MG63 (cell line): ENCODE data around the gene EXOC6. TPM values are rescaled to one million over a fixed set of nuclear protein-coding genes. Genes with fewer than 3 reads are reported as not detected.

Experiments used
- DNase-seq: peaks from one replicate; pipeline ENCODE4 v3.0.0-alpha.2; 2020
- H3K27me3 ChIP-seq: fragments of 250-450 bp; sonication (Bioruptor Pico); 2 replicates; pipeline ENCODE4 v1.5.1; 2020; ENCODE audit warnings: mild to moderate bottlenecking, moderate library complexity
- H3K36me3 ChIP-seq: fragments of 250-450 bp; sonication (Bioruptor Pico); 2 replicates; pipeline ENCODE4 v1.5.1; 2020; ENCODE audit warnings: mild to moderate bottlenecking, moderate library complexity
- H3K4me3 ChIP-seq: fragments of 250-450 bp; sonication (Bioruptor Pico); 2 replicates; pipeline ENCODE4 v1.5.1; 2020; ENCODE audit warnings: mild to moderate bottlenecking, moderate library complexity
- H3K9me3 ChIP-seq: fragments of 250-450 bp; sonication (Bioruptor Pico); 2 replicates; pipeline ENCODE4 v1.5.1; 2020; ENCODE audit warnings: mild to moderate bottlenecking, moderate library complexity
- total RNA-seq: library from RNA; depleted of rRNA; stranded (reverse); fragments of >200 nt; shearing (Covaris generic); gene quantifications from 2 replicates; pipeline ENCODE4 v1.2.3, GENCODE V29; 2014; ENCODE audit warnings: low replicate concordance

The EXOC6 gene
- total RNA-seq, 1 experiment from 2014 or later: 10.8 TPM

DNA sequence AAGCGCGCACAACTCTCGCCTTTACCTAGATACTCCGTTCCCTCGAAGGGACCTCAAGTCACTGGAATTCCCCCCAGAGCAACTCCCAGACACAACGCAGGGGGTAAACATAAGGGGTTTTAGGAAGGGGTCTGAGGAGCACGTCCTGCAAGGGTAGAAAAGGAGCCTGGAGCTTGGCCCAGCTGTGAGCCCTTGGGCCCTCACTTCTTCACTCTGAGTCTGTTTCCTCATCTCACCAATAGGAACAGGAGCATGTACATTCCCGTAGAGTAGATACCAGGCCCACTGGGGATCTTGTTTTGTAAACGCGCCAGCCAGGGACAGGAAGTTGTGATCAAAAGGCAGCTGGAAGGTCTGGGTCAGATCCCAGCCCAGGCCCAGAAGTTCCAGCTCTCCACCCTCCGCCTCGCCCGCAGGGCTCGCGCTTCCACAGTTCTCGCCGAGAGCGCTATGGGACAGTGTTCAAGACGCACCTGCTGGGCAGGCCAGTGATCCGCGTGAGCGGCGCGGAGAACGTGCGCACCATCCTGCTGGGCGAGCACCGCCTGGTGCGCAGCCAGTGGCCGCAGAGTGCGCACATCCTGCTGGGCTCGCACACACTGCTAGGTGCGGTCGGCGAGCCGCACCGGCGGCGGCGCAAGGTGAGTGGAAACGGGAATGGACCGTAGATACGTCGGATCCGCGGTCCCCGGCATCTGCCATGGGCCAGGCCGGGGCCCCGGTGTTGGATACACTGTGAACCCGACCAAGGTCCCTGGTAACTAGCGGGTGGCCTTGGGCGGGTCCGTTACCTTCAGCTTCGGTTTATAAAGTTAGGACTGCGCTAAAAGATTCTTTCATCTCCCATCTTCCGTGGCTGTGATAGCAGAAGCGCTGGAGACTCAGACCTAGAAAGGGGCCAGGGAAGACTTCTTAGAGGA, 213.5 kb downstream of the EXOC6 start:
- Histone ChIP-seq H3K27me3 (peaks cover 1% of the 10 kb centered on the region; the same call in 1 of the 2 replicates), H3K9me3 (no peaks in the 10 kb centered on the region), H3K4me3 (peak overlapping the region; percentile 39), H3K36me3 (no peaks in the 10 kb centered on the region)
- DNase-seq: no peak

DNA sequence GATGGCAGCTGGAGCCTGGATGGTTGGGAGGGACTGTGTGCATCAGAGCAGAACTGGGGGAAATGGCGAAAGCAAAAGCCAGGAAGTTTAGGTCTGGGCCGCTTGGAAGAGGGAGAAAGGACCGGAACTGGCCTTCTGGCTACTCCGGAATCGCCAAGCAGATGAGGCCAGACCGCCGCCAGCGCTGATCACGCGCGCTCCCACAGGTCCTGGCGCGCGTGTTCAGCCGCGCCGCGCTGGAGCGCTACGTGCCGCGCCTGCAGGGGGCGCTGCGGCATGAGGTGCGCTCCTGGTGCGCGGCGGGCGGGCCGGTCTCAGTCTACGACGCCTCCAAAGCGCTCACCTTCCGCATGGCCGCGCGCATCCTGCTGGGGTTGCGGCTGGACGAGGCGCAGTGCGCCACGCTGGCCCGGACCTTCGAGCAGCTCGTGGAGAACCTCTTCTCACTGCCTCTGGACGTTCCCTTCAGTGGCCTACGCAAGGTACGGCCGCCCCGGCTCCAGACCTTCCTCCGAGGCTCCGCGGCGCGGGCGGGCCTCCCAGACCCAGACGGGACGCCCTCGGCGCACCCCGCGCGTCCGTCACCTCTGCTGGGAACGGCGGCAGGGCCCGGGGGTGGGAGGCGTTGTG, 214.3 kb downstream of the EXOC6 start:
- peak; percentile 64 for DNase-seq
- H3K4me3 ChIP-seq: peak overlapping the region; percentile 39
- H3K9me3 ChIP-seq: no peaks in the 10 kb centered on the region
- peaks cover 9% of the 10 kb centered on the region for H3K27me3 ChIP-seq
- H3K36me3 ChIP-seq: no peaks in the 10 kb centered on the region

DNA sequence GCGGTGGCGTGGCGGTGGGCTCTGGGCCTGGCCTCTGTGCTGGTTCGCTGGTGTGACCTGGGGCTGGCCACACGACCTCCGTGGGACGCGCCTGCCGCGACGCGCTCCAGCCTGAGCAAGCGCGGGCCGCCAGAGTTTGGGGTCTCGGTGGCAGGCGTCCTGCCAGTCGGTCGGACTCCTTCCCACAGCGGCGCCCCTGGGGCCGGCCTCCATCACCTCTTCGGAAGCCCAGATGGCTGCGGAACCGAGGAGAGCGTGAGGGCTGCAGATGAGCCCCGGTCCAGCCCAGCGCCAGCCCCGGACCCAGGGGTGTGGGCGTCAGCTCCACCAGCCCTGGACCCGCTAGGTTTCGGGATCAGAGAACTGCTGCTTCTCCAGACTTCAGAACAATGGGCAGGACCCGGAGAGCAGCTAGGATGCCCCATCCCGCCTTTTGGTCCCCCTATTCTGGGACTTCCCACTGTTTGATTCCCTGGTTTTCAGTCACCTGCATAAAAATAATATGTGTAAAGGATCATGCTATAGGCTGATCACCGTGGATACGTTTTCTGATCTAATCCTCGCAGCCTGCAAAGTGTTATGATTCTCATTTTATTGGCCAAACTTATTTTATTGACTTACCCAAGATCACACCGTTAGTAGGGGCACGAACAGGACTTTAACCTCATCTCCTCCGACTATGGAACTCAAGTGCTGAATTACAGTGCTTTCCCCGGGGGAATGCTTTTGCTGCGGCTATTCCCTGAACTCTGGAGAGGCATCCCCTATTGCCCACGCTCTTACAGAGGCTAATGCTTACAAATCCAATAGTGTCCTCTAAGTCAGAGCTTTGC, 215.0 kb downstream of the EXOC6 start:
- peak overlapping the region; percentile 39 for H3K4me3 ChIP-seq
- H3K36me3 ChIP-seq: no peaks in the 10 kb centered on the region
- no peak for DNase-seq
- H3K27me3 ChIP-seq: peaks cover 16% of the 10 kb centered on the region
- H3K9me3 ChIP-seq: no peaks in the 10 kb centered on the region

DNA sequence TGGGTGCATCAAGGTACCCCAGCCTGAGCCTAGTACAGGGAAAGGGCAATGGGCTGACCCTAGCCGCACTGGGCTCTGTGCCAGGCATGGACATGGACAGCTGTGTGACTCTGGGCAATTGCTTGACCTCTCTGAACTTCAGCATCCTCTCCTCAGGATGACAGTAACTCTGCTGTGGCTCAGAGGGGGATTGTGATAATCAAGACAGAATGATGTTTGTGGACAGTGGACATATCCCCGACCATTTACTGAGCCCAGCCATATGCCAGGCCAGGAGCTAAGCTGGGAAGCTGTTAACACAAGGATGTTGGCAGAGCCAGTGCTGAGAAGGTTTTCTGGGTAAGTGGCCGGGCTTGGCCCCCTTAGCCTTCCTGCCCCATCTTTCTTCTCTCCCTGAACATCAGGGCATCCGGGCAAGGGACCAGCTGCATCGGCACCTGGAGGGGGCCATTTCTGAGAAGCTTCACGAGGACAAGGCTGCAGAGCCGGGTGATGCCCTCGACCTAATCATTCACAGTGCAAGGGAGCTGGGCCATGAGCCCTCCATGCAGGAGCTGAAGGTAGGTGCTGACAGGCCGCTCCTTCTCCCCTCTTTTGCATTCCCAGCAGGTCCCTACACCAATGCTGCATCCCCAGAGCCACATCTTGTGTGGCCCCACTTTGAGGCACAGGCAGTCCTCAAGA, 215.8 kb downstream of the EXOC6 start:
- no peaks in the 10 kb centered on the region for H3K36me3 ChIP-seq
- H3K4me3 ChIP-seq: no peak overlapping the region
- no peaks in the 10 kb centered on the region for H3K9me3 ChIP-seq
- no peak for DNase-seq
- H3K27me3 ChIP-seq: peaks cover 21% of the 10 kb centered on the region

DNA sequence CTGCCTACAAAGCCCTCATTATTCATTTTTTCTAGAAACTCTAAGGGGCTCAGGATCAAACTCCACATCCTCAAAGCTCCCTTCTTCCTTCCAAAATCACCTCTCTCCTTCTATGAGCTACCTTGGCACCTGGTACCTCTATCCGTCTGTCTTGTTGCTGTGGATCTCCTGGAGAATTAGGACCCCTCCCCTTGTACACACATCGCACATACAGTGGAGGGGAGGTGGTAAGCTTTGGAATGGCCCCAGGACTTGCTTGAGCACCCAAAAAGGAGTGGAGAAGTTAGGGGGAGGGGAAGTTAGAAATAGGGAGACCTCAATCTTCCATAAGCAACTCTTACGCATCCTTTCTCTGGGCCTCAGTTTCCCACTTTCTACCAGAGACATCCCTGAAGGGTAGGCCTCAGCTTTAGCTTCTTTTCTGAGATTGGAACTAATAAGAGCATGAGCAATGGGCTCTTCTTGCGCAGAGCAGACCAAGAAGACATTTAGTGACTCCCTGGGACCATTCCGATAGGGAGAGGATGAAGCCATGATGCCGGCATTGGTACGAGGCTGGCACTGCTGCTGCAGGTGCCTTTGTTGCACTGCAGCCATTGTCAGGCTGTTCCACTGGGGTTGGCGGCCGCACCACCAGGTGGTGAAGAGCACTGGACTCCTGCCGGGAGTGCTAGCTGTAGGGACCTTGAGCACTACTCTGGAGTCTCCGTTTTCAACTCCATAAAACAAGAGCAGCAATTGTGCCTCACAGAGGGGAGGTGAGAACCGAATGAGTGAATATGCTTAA, 216.7 kb downstream of the EXOC6 start:
- Histone ChIP-seq H3K27me3 (peaks cover 21% of the 10 kb centered on the region), H3K4me3 (no peak overlapping the region), H3K9me3 (no peaks in the 10 kb centered on the region), H3K36me3 (no peaks in the 10 kb centered on the region)
- DNase-seq: no peak

DNA sequence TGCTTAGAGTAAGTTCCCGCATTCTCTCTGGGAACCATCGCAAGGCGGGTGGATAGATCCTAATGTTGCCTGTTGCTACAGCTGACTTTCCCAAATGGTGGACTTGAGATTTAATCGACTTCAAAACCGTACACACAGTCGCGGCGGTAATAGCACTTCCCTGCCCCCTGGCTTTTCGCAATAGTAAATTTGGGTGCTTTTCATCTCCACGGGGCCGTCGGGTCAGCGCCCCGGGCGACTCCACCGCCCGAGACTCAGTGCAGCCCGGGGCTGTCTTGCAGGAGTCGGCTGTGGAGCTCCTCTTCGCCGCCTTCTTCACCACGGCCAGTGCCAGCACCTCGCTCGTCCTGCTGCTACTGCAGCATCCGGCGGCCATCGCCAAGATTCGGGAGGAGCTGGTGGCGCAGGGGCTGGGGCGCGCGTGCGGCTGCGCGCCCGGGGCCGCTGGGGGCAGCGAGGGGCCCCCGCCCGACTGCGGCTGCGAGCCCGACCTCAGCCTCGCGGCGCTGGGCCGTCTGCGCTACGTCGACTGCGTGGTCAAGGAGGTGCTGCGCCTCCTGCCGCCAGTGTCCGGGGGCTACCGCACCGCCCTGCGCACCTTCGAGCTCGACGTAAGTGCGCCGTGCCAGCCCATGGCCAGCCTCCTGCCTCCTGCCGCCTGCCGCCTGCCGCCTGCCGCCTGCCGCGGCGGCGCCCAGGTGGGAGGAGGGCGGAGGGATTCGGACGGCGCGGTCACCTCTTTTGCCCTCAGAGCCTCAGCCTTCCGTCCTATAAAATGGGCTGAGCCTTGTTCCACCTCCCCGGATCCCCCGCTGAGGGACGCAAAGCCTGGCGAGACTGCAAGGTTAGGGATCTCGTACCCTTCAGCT, 217.6 kb downstream of the EXOC6 start:
- Histone ChIP-seq H3K4me3 (no peak overlapping the region), H3K27me3 (peaks cover 21% of the 10 kb centered on the region), H3K9me3 (no peaks in the 10 kb centered on the region), H3K36me3 (no peaks in the 10 kb centered on the region)
- no peak for DNase-seq

DNA sequence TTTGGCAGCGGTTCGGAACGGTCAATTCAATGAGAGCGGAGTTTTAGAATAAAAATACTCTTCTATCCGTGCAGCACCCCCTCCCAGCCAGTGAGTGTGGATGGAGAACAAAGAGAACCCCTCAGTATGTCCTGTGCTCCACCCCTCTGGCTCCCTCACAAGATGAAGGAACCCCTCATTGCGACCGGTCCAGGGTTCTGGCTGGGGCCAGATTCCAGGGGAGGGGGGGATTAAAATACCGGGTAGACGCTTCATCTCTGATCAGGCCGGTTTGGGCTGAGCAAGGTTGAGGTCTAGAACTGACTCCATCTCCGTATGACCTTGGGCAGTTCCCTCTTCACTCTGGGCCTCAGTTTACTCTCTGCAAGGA, 218.2 kb downstream of the EXOC6 start:
- H3K36me3 ChIP-seq: no peaks in the 10 kb centered on the region
- peaks cover 21% of the 10 kb centered on the region for H3K27me3 ChIP-seq
- H3K4me3 ChIP-seq: no peak overlapping the region
- DNase-seq: no peak
- no peaks in the 10 kb centered on the region for H3K9me3 ChIP-seq

DNA sequence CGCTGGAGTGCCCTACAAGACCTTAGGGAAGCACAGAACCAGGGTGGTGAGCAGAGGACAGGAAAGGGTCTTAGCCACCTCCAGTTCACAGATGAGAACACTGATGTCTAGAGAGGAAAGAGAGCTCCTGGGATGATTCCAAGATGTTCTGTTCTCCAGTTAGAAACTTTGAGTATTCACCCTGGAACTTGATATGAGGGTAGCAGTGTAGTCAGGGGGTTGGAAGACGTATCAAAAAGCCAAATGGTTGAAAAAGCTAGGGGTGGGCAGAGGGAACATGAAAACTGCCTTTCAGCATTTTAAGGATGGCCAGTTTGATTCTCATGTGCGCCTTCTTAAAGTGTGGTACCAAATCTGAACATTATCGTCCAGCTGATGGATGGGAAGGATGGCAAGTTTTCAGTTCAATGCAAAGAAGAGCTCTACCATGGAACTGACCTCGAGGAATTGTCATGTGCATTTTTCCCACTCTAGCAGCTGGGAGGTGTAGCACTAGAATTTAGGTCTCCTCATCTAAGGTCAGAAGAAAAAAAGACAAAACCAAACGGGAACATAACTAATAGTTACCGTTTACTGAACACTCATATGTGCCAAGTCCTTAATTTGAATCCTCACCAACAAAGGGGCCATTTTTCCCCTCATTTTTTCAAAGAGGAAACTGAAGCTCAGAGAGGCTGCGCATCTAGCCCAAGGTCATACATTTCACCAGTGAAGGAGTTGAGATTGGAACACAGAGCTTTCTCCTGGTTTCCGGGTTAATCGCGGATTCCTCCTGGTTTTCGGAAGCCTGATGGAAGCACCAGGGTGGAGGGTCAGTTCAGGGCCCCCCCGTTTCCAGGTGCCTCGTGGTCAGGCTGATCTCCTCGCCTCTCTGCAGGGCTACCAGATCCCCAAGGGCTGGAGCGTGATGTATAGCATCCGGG, 219.4 kb downstream of the EXOC6 start:
- H3K9me3 ChIP-seq: no peaks in the 10 kb centered on the region
- H3K36me3 ChIP-seq: no peaks in the 10 kb centered on the region
- H3K4me3 ChIP-seq: peak overlapping the region; percentile 37; the same call in 1 of the 2 replicates
- DNase-seq: no peak
- H3K27me3 ChIP-seq: peaks cover 21% of the 10 kb centered on the region

DNA sequence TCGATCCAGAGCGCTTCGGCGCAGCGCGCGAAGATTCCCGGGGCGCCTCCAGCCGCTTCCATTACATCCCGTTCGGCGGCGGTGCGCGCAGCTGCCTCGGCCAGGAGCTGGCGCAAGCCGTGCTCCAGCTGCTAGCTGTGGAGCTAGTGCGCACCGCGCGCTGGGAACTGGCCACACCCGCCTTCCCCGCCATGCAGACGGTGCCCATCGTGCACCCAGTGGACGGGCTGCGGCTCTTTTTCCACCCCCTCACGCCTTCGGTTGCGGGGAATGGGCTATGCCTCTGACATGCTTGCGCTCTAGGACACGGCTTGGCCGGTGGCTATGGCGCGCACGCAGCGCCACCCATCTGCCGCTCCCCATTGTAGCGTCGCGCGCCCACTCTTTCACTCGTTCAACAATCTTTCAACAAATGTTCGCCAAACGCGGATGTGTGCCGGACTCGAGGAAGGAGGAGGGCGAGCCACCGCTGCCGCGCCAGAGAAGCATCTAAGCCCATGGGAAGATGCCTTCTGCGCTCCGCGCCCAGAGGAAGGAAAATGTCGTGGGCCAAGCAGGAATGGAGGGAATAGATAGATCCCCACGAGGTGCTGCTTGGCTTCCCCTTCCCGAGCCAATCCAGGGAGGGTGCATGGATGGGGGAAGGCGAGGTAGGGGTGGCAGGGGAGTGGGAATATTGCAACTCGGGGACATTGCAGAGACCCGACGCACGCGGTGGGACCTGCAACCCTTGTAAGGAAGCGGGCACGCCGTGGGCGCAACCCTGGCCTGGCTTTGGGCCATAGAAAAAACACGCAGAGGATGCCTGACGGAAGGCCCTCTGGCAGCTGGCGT, 220.3 kb downstream of the EXOC6 start:
- no peaks in the 10 kb centered on the region for H3K36me3 ChIP-seq
- DNase-seq: peak; percentile 72

DNA sequence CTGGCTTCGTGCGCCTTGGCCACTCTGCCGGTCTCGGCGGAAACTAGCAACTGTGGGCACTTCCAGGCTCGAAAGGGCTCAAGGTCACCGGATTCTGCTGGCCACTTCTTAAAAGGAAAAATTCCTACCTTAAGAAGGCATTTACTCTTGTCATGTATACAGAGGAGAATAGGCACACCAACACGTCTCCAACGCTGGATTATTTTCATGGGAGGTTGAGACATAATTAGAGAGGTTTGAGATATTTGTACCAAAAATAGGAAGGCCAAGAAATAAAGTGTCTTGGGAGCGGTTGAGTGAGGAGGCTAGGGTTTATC, 220.9 kb downstream of the EXOC6 start:
- Histone ChIP-seq H3K9me3 (no peaks in the 10 kb centered on the region), H3K4me3 (no peak overlapping the region), H3K27me3 (peaks cover 35% of the 10 kb centered on the region), H3K36me3 (no peaks in the 10 kb centered on the region)
- no peak for DNase-seq

More for the DNA sequence above, 220.3 kb downstream of the EXOC6 start:
- H3K9me3 ChIP-seq: no peaks in the 10 kb centered on the region
- H3K4me3 ChIP-seq: peak overlapping the region; percentile 37
- H3K27me3 ChIP-seq: peaks cover 29% of the 10 kb centered on the region

DNA sequence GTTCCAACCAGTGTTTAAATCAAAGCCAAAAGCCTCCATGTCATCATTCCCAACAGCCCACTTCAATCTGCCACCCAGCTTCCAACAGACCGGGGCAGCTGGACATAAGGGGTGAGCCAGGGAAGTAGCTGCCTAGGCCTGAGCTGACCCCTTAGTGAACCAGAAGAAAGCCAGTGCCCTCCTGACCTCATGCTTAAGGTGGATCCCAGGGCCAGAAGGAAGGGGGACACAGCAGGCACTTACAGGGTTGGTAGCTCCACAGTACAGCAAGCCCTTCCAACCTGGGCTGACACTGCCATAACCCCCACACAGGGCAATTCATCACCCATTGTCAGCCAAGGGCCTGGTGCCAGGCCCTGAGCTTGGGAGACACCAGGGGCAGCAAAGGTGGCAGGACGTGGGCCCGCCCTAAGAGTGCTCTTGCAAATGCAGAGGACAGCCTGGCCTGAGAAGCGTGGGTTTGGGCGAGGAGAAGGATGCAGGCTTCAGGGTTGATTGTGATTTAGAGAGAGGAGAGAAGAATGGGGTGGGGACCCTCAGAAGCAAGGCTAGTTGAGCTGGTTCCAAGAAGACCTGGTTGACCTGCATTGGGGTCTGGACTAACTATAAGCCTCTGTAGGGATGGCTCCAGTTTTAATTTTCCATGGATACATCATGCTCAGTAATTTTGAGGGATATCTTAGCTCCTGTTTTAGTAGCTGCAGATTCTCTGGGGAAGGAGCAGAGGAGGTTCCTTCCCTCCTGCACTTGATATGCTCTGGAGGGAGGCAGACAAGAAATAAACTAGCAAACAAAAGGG, 222.3 kb downstream of the EXOC6 start:
- no peak for DNase-seq
- H3K9me3 ChIP-seq: no peaks in the 10 kb centered on the region
- no peak overlapping the region for H3K4me3 ChIP-seq
- H3K27me3 ChIP-seq: peaks cover 42% of the 10 kb centered on the region
- no peaks in the 10 kb centered on the region for H3K36me3 ChIP-seq

DNA sequence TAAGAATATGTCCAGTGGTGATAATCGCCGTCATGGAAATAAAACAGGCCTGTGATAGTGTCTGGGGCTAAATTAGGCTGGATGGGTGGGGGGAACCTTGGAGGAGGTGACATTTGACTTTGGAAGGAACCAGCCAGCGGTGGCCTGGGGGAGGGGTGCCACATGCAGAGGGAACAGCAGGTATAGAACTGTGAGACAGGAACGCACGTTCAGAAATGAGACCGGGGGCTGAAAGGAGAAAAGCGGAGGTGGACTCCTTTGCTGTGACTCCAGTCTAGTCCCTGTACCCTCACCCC, 222.8 kb downstream of the EXOC6 start:
- H3K27me3 ChIP-seq: peaks cover 42% of the 10 kb centered on the region
- no peaks in the 10 kb centered on the region for H3K9me3 ChIP-seq
- H3K36me3 ChIP-seq: no peaks in the 10 kb centered on the region
- no peak for DNase-seq
- no peak overlapping the region for H3K4me3 ChIP-seq

DNA sequence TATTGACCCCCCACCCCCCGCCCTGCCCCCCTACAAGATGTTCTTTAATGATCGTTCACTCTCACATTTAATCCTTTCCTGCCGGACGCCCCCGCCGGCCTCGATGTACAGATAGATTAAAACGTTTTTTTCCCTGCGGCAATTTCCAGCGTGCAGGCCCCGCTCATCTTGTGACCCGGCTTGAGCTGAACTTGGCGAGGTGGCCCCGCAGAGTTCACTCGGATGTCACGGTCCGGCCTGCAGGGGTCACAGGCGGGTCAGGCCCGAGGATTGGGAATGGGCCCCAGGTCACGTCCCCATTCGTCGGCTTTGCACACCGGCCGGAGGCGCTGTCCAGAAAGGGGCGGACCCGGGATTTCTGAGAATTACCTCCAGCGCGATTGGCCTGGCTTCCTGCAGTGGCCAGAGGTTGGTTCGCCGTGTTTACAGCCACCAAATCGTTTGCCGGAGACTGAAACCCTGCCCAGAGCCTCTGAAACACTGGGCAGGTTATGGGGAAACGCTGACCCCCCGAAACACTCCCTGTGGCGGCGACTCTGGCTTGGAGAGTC, 223.4 kb downstream of the EXOC6 start:
- DNase-seq: no peak
- Histone ChIP-seq H3K27me3 (peaks cover 42% of the 10 kb centered on the region), H3K4me3 (no peak overlapping the region)

More for the DNA sequence above, 223.4 kb downstream of the EXOC6 start:
- H3K36me3 ChIP-seq: no peaks in the 10 kb centered on the region
- no peaks in the 10 kb centered on the region for H3K9me3 ChIP-seq
